Measurements from ENCODE around the gene KRTAP12-2.
"Not testable (repeated sequence)": the region's sequence is repeated elsewhere in the genome, so short reads cannot be mapped to it uniquely, and the experiment has no call there.

Gene KRTAP12-2

GRCh38 chr21:44650265-44650972 is 16.3 kb downstream of the KRTAP12-2 start:
- no peak for DNase-seq (ENCODE audit: low spot score)

GRCh38 chr21:44649521-44650100 is 17.1 kb downstream of the KRTAP12-2 start:
- no peak for DNase-seq (ENCODE audit: low spot score)

- DNase-seq (ENCODE audit: low spot score) = no peak
Observed at GRCh38 chr21:44648557-44649311, 18.0 kb downstream of the KRTAP12-2 start.

- no peak for DNase-seq (ENCODE audit: low spot score)
Observed at GRCh38 chr21:44647222-44647552, 19.5 kb downstream of the KRTAP12-2 start.

GRCh38 chr21:44646366-44647221 is 20.1 kb downstream of the KRTAP12-2 start, which contains the start of gene KRTAP10-11:
KRTAP10-11 (plus strand) TSS chr21:44646414; CDS start chr21:44646459, 45 bp downstream.
- DNase-seq (ENCODE audit: low spot score) = not testable (repeated sequence)

- no peak for DNase-seq (ENCODE audit: low spot score)
Observed at GRCh38 chr21:44644878-44645277, 21.8 kb downstream of the KRTAP12-2 start.

- DNase-seq (ENCODE audit: low spot score) = no peak
Observed at GRCh38 chr21:44643741-44644310, 22.9 kb downstream of the KRTAP12-2 start.

- DNase-seq (ENCODE audit: low spot score) = no peak
Observed at GRCh38 chr21:44640761-44641160, 26.0 kb downstream of the KRTAP12-2 start.

GRCh38 chr21:44639331-44639655 is 27.4 kb downstream of the KRTAP12-2 start:
- DNase-seq (ENCODE audit: low spot score) = no peak

- DNase-seq (ENCODE audit: low spot score) = not testable (repeated sequence)
Observed at GRCh38 chr21:44638506-44639330, 28.0 kb downstream of the KRTAP12-2 start.

- not testable (repeated sequence) for DNase-seq (ENCODE audit: low spot score)
Observed at GRCh38 chr21:44637851-44638348, 28.8 kb downstream of the KRTAP12-2 start.

GRCh38 chr21:44637018-44637850 is 29.5 kb downstream of the KRTAP12-2 start, which contains the start of gene KRTAP10-10:
KRTAP10-10 (plus strand) TSS chr21:44637356; CDS start chr21:44637418, 62 bp downstream.
- no peak for DNase-seq (ENCODE audit: low spot score)

- no peak for DNase-seq (ENCODE audit: low spot score)
Observed at GRCh38 chr21:44636209-44637017, 30.3 kb downstream of the KRTAP12-2 start.

GRCh38 chr21:44632067-44632466 is 34.7 kb downstream of the KRTAP12-2 start:
- DNase-seq (ENCODE audit: low spot score) = no peak

- DNase-seq (ENCODE audit: low spot score) = no peak
Observed at GRCh38 chr21:44630440-44630839, 36.3 kb downstream of the KRTAP12-2 start.

GRCh38 chr21:44628707-44629391 is 37.9 kb downstream of the KRTAP12-2 start:
- DNase-seq (ENCODE audit: low spot score) = no peak

GRCh38 chr21:44627831-44628233 is 38.9 kb downstream of the KRTAP12-2 start:
- not testable (repeated sequence) for DNase-seq (ENCODE audit: low spot score)

GRCh38 chr21:44627181-44627822 is 39.4 kb downstream of the KRTAP12-2 start:
- not testable (repeated sequence) for DNase-seq (ENCODE audit: low spot score)

Data from globus pallidus (tissue), 1 donor.